ENCODE results near the gene SMIM14.
"Not testable (repeated sequence)": the region's sequence is repeated elsewhere in the genome, so short reads cannot be mapped to it uniquely, and the experiment has no call there.

Gene SMIM14

DNA sequence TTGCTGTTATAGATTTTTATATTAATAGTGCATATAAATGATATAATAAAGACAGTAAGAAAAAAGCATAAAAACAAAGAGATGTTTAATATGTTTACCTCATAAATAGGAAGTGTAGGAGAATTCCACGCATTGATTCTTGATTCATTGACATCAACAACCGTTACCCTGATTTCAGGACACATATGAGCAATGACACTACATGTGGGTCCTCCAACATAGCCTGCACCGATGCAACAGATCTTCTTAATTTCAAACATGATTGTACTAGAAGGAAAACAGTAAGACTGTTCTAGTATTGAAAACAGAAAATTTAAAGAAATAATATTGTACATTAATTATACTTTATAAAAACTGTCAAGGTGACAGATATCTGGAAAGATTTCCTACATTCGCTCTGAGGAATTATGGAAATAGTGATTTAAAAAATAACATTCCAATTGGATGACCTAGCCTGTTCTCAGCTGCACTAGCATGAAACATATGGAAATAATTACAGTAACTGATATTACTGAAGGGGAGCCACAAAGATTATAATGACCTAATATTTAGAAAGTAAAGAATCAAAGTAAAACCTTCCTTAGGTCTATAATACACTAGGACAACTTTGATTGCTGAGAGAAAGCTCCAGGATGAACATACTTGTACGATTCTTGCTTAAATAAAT lies 117.3 kb downstream of the SMIM14 start:
- Histone ChIP-seq H3K9me3 (ENCODE audit: control insufficient read depth, low read length) (no peaks in the 10 kb centered on the region), H2AFZ (no peak overlapping the region), H3K4me1 (no peaks in the 10 kb centered on the region), H3K4me3 (ENCODE audit: low read depth, low read length) (no peak overlapping the region), H3K9ac (no peak overlapping the region), H3K27me3 (ENCODE audit: control insufficient read depth, insufficient read depth, low read length) (no peaks in the 10 kb centered on the region), H3K27ac (no peak overlapping the region), H3K4me2 (ENCODE audit: low read length) (no peak overlapping the region), H3K36me3 (ENCODE audit: control insufficient read depth, insufficient read depth, low read length) (no peaks in the 10 kb centered on the region), H3K79me2 (no peaks in the 10 kb centered on the region)
- TF ChIP-seq, protein P1, sequence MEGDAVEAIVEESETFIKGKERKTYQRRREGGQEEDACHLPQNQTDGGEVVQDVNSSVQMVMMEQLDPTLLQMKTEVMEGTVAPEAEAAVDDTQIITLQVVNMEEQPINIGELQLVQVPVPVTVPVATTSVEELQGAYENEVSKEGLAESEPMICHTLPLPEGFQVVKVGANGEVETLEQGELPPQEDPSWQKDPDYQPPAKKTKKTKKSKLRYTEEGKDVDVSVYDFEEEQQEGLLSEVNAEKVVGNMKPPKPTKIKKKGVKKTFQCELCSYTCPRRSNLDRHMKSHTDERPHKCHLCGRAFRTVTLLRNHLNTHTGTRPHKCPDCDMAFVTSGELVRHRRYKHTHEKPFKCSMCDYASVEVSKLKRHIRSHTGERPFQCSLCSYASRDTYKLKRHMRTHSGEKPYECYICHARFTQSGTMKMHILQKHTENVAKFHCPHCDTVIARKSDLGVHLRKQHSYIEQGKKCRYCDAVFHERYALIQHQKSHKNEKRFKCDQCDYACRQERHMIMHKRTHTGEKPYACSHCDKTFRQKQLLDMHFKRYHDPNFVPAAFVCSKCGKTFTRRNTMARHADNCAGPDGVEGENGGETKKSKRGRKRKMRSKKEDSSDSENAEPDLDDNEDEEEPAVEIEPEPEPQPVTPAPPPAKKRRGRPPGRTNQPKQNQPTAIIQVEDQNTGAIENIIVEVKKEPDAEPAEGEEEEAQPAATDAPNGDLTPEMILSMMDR (IDR thresholded peaks at IDR 0.05) = no peak

DNA sequence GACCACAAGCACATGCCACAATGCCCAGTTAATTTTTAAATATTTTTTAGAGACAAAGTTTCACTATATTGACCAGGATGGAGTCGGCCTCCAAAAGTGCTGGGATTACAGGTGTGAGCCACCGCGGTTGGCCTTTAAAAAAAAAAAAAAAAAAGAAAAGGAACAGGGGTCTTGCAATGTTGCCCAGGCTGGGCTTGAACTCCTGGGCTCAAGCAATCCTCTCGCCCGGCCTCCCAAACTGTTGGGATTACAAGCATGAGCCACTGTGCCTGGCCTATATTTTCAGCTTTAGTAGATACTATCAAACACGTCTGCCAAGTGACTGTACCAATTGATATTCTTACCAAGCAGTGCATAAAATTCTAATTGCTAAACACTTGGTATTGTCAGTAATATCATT lies 120.2 kb downstream of the SMIM14 start:
- no peak overlapping the region for H3K9ac ChIP-seq
- no peaks in the 10 kb centered on the region for H3K27me3 ChIP-seq (ENCODE audit: control insufficient read depth, insufficient read depth, low read length)
- no peak overlapping the region for H3K27ac ChIP-seq
- H3K4me3 ChIP-seq (ENCODE audit: low read depth, low read length) = no peak overlapping the region
- no peaks in the 10 kb centered on the region for H3K79me2 ChIP-seq
- H3K4me1 ChIP-seq = no peaks in the 10 kb centered on the region
- no peaks in the 10 kb centered on the region for H3K9me3 ChIP-seq (ENCODE audit: control insufficient read depth, low read length)
- TF ChIP-seq, protein P1 (IDR thresholded peaks at IDR 0.05) = no peak
- H2AFZ ChIP-seq = no peak overlapping the region
- H3K36me3 ChIP-seq (ENCODE audit: control insufficient read depth, insufficient read depth, low read length) = no peaks in the 10 kb centered on the region
- H3K4me2 ChIP-seq (ENCODE audit: low read length) = no peak overlapping the region

DNA sequence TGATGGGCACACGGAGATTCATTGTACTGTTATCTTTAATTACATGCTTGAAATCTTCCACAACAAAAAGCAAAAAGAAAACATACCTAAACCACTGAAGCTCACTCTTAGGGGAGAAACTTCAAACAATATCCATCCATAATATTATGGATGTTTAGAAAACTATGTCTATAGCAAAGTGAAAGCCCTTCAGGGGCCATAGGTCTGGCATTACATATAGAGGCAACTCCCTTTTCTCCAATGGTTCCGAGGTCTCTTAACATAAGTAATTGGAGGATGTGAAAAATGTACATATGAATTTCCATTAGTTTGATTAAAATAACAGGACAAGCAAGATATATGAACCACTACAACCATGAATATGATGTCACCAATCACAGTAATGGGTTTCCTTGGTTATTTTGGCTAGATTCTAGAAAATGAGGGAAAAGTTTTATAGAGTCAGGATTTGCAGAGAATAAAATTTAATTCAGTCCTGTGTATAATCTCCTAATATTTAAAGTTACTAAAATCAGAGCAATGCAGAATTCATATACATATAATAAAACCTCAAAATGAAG lies 122.2 kb downstream of the SMIM14 start:
- no peak overlapping the region for H3K4me2 ChIP-seq (ENCODE audit: low read length)
- TF ChIP-seq, protein P1 (IDR thresholded peaks at IDR 0.05) = no peak
- H3K4me3 ChIP-seq (ENCODE audit: low read depth, low read length) = no peak overlapping the region
- H2AFZ ChIP-seq = no peak overlapping the region
- H3K36me3 ChIP-seq (ENCODE audit: control insufficient read depth, insufficient read depth, low read length) = no peaks in the 10 kb centered on the region
- H3K27me3 ChIP-seq (ENCODE audit: control insufficient read depth, insufficient read depth, low read length) = no peaks in the 10 kb centered on the region
- H3K9me3 ChIP-seq (ENCODE audit: control insufficient read depth, low read length) = no peaks in the 10 kb centered on the region
- no peaks in the 10 kb centered on the region for H3K4me1 ChIP-seq
- no peaks in the 10 kb centered on the region for H3K79me2 ChIP-seq
- no peak overlapping the region for H3K9ac ChIP-seq
- no peak overlapping the region for H3K27ac ChIP-seq

DNA sequence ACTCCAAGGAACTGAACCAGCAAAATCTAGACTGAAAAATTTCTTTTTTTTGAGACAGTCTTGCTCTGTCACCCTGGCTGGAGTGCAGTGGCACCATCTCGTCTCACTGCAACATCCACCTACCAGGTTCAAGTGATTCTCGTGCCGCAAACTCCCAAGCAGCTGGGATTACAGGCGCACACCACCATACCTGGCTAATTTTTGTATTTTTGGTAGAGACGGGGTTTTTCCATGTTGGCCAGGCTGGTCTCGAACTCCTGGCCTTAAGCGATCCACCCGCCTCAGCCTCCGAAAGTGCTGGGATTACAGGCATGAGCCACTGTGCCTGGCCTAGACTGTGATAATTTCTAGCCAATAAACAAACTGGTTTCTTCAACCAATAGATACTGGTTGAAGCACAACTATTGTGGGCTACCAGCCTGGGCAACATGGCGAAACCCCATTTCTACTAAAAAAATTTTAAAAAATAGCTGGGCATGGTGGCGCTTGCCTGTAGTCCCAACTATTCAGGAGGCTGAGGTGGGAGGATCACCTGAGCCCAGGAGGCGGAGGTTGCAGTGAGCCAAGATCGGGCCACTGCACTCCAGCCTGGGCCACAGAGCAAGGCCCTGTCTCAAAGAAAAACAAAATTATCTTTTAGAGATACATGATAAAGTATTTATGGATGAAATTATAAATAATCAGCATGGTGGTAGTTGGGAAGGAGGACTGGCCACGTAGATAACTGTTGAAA lies 122.8 kb downstream of the SMIM14 start:
- H3K4me1 ChIP-seq; H3K27ac ChIP-seq; H2AFZ ChIP-seq; H3K9ac ChIP-seq; H3K9me3 ChIP-seq (ENCODE audit: control insufficient read depth, low read length); H3K4me2 ChIP-seq (ENCODE audit: low read length); H3K79me2 ChIP-seq; H3K36me3 ChIP-seq (ENCODE audit: control insufficient read depth, insufficient read depth, low read length); H3K4me3 ChIP-seq (ENCODE audit: low read depth, low read length); H3K27me3 ChIP-seq (ENCODE audit: control insufficient read depth, insufficient read depth, low read length): not testable (repeated sequence)

DNA sequence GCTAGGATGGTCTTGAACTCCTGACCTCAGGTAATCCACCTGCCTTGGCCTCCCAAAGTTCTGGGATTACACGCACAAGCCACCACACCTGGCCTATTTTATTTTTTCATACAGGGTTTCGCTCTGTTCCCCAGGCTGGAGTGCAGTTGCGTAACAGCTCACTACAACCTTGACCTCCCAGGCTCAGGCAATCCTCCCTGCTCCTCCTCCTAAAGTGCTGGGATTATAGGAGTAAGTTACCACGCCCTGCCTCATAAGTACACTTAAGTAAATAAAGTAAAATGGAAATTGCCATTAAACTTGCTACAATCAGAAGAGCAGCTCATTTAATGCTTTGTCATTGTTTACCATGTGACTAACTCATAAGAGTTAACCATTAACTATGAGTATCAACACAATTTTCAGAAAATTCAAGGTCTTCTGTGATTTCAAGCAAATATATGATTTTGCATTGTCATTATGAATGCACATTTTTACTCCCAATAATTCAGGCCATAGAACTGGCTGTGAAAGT lies 123.7 kb downstream of the SMIM14 start:
- H3K27ac ChIP-seq = no peak overlapping the region
- H3K9me3 ChIP-seq (ENCODE audit: control insufficient read depth, low read length) = no peaks in the 10 kb centered on the region
- no peaks in the 10 kb centered on the region for H3K4me1 ChIP-seq
- no peak overlapping the region for H3K9ac ChIP-seq
- no peaks in the 10 kb centered on the region for H3K27me3 ChIP-seq (ENCODE audit: control insufficient read depth, insufficient read depth, low read length)
- H2AFZ ChIP-seq = no peak overlapping the region
- H3K4me2 ChIP-seq (ENCODE audit: low read length) = no peak overlapping the region
- H3K36me3 ChIP-seq (ENCODE audit: control insufficient read depth, insufficient read depth, low read length) = no peaks in the 10 kb centered on the region
- TF ChIP-seq, protein P1 (IDR thresholded peaks at IDR 0.05) = no peak
- H3K79me2 ChIP-seq = no peaks in the 10 kb centered on the region
- no peak overlapping the region for H3K4me3 ChIP-seq (ENCODE audit: low read depth, low read length)

DNA sequence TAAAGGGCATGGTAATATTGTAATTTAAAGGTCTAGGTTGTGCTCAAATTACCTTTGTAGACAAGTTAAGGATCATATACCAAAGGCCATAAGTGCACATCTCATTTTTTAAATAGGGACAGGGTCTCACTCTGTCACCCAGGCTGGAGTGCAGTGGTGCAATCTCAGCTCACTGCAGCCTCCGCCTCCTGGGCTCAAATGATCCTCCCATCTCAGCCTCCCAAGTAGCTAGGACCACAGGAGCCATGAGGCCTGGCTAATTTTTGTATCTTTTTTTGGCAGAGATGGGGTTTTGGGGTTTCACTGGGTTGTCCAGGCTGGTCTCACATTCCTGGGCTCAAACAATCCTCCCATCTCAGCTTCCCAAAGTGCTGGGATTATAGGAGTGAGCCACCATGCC lies 124.4 kb downstream of the SMIM14 start:
- not testable (repeated sequence) for H3K9ac ChIP-seq; H3K9me3 ChIP-seq (ENCODE audit: control insufficient read depth, low read length); H3K27me3 ChIP-seq (ENCODE audit: control insufficient read depth, insufficient read depth, low read length); H2AFZ ChIP-seq; H3K79me2 ChIP-seq; H3K4me2 ChIP-seq (ENCODE audit: low read length); H3K4me1 ChIP-seq; H3K4me3 ChIP-seq (ENCODE audit: low read depth, low read length); H3K36me3 ChIP-seq (ENCODE audit: control insufficient read depth, insufficient read depth, low read length); H3K27ac ChIP-seq
